Activated naive CD4-positive, alpha-beta T cell treated with anti-CD3 and anti-CD28 coated beads, Interleukin-2, amount 10 ng/mL, durations not matched to agents 7 days and 5 days (primary cell): ENCODE results near the gene ZNF609.

ENCODE experiments used
- CTCF ChIA-PET: fragments of 350-600 bp; sonication (Branson Sonifier 250); formaldehyde crosslinking; loops from one replicate; lab custom pipeline; 2021; ENCODE audit warnings: antibody characterized with exemption; lab: Charles Lee
- DNase-seq: peaks from one replicate; pipeline ENCODE4 v3.0.0-alpha.2; 2020
- H3K27ac Mint-ChIP-seq: one replicate; pipeline ENCODE4 v1.8.0; 2021; ENCODE audit warnings: mild to moderate bottlenecking, moderate library complexity, mixed read lengths
- H3K27me3 Mint-ChIP-seq: one replicate; pipeline ENCODE4 v1.8.0; 2021; ENCODE audit warnings: mild to moderate bottlenecking, mixed read lengths
- H3K36me3 Mint-ChIP-seq: one replicate; pipeline ENCODE4 v1.8.0; 2021; ENCODE audit warnings: mixed read lengths
- H3K4me1 Mint-ChIP-seq: one replicate; pipeline ENCODE4 v1.8.0; 2021; ENCODE audit warnings: mixed read lengths
- H3K4me3 Mint-ChIP-seq: one replicate; pipeline ENCODE4 v1.8.0; 2021; ENCODE audit warnings: mild to moderate bottlenecking, moderate library complexity, mixed read lengths
- H3K9me3 Mint-ChIP-seq: one replicate; pipeline ENCODE4 v1.8.0; 2021; ENCODE audit warnings: mixed read lengths

ZNF609 gene

DNA sequence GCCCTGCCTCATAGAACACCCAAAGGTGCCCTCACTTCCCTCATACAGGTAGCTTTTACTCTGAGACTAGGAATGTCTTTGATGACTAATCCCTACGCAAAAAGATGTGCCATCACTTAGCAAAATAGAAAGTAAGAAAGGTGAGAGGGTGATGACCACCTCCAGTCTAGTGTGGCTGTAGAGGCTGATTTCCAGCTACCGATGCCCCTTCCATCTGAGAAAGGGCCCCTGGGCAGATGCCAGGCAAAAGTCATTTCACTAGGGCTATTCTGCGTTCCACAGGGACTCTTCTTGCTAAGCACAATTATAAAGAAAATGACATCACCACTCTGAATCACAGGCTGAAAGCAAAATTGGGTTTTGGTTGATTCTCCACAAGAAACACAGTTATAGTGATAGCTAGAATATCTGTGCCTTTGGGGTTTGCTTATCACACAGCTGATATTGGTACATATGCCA is 237.6 kb downstream of the ZNF609 start:
- CTCF ChIA-PET = interaction anchor here (0.8 to 1.5 kb wide), 4 partner anchors 9 to 46 kb away, joined by 3 to 11 read pairs (median 4); no protein-coding TSS in a partner anchor
- H3K27me3 Mint-ChIP-seq = no peaks in the 10 kb centered on the region
- no peak overlapping the region for H3K27ac Mint-ChIP-seq
- DNase-seq = no peak
- peaks cover 28% of the 10 kb centered on the region for H3K36me3 Mint-ChIP-seq
- peaks cover 49% of the 10 kb centered on the region for H3K4me1 Mint-ChIP-seq
- no peak overlapping the region for H3K4me3 Mint-ChIP-seq
- no peaks in the 10 kb centered on the region for H3K9me3 Mint-ChIP-seq

DNA sequence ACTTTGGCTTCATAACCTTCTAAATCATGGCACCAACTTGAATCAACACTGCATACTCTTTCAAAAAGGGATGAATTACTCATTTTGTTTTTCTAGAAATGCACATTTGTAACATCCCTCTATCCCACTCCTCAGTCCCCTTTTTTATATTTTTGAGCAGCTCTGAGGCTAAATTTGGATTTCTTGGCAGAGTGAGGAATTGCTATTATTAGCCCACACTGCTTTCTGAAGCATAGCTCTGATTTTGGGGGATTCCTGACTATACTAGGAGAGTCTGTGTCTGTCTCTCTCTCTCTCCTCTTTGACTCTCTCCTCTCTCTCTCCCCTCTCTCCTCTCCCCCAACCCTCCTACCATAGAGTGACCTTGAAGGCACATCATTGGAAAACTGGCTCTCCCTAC is 238.4 kb downstream of the ZNF609 start:
- H3K36me3 Mint-ChIP-seq = peaks cover 26% of the 10 kb centered on the region
- no peak overlapping the region for H3K4me3 Mint-ChIP-seq
- CTCF ChIA-PET = interaction anchor here (0.8 to 1.5 kb wide), 3 partner anchors 12 to 29 kb away, joined by 3 to 11 read pairs (median 4); no protein-coding TSS in a partner anchor
- no peak for DNase-seq
- no peaks in the 10 kb centered on the region for H3K9me3 Mint-ChIP-seq
- no peaks in the 10 kb centered on the region for H3K27me3 Mint-ChIP-seq
- peaks cover 56% of the 10 kb centered on the region for H3K4me1 Mint-ChIP-seq
- H3K27ac Mint-ChIP-seq = no peak overlapping the region

- Mint-ChIP-seq H3K9me3 (no peaks in the 10 kb centered on the region), H3K27ac (no peak overlapping the region), H3K36me3 (peaks cover 25% of the 10 kb centered on the region), H3K4me3 (no peak overlapping the region), H3K27me3 (no peaks in the 10 kb centered on the region), H3K4me1 (peaks cover 56% of the 10 kb centered on the region)
- DNase-seq = no peak
- CTCF ChIA-PET = interaction anchor here (0.8 to 1.1 kb wide), 2 partner anchors 13 to 28 kb away, joined by 3 read pairs; no protein-coding TSS in a partner anchor
These were observed 239.5 kb downstream of the ZNF609 start for GRCh38 chr15:64699751-64700388.

DNA sequence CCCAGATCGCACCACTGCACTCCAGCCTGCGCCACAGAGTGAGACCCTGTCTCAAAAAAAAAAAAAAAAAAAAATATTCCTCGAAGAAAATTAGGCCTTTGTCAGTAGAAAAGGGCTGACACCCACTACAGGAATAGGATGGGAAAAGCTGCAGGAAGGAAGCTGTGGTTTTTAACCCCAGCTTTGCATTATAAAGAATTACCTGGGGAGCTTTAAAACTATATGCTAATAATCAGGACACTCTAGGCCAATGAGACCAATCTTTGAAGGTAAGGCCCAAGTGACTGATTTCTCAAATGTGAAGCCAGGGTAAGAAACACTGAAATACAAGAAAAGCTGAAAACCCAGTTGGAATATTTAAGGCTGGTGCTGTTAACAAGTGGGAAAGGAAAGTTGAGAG is 240.7 kb downstream of the ZNF609 start:
- no peak for DNase-seq
- Mint-ChIP-seq H3K4me1 (peaks cover 56% of the 10 kb centered on the region), H3K36me3 (peaks cover 16% of the 10 kb centered on the region), H3K27ac (no peak overlapping the region), H3K27me3 (no peaks in the 10 kb centered on the region), H3K4me3 (peak overlapping the region; percentile 77), H3K9me3 (no peaks in the 10 kb centered on the region)
- CTCF ChIA-PET = interaction anchor here (1.1 to 1.2 kb wide), 2 partner anchors 15 to 321 kb away, joined by 3 read pairs; no protein-coding TSS in a partner anchor

DNA sequence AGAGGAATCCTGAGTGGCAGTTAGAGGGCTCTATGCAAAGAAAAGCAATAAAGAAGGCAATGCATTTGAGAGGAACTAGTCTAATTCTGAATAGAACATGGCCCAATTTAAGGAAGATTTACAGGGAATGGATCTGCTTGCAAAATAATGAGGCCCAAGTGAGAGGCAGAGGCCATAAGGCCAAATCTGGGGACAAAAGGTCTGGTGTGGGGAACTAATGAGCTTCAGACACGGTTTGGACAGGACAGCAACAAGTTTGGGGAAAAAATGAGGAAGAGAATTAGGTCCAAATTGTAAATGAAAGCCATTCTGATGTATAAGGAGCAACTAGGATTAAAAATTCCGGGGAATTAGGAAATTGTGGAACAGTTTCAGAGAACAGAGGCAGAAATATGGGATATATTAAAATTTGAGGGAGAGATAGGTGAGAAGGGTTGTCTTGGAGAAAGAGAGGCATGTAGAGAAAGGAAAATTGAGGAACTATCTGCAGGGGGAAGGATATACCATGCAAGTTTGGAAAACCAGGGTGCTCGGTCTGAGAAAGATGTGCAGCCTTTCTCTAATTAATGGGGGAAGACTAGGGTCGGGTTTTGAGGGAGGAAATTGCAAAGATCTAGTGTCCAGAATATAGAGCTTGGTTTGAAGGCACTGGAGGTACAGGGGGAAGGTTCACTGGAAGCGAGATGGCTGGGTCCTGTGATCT is 241.3 kb downstream of the ZNF609 start:
- H3K36me3 Mint-ChIP-seq = peaks cover 16% of the 10 kb centered on the region
- peak overlapping the region; percentile 77 for H3K4me3 Mint-ChIP-seq
- peak overlapping the region; percentile 20 for H3K27ac Mint-ChIP-seq
- no peaks in the 10 kb centered on the region for H3K27me3 Mint-ChIP-seq
- peaks cover 56% of the 10 kb centered on the region for H3K4me1 Mint-ChIP-seq
- H3K9me3 Mint-ChIP-seq = no peaks in the 10 kb centered on the region
- CTCF ChIA-PET = interaction anchor here (1.1 to 1.2 kb wide), 2 partner anchors 15 to 321 kb away, joined by 3 read pairs; no protein-coding TSS in a partner anchor
- DNase-seq = no peak

DNA sequence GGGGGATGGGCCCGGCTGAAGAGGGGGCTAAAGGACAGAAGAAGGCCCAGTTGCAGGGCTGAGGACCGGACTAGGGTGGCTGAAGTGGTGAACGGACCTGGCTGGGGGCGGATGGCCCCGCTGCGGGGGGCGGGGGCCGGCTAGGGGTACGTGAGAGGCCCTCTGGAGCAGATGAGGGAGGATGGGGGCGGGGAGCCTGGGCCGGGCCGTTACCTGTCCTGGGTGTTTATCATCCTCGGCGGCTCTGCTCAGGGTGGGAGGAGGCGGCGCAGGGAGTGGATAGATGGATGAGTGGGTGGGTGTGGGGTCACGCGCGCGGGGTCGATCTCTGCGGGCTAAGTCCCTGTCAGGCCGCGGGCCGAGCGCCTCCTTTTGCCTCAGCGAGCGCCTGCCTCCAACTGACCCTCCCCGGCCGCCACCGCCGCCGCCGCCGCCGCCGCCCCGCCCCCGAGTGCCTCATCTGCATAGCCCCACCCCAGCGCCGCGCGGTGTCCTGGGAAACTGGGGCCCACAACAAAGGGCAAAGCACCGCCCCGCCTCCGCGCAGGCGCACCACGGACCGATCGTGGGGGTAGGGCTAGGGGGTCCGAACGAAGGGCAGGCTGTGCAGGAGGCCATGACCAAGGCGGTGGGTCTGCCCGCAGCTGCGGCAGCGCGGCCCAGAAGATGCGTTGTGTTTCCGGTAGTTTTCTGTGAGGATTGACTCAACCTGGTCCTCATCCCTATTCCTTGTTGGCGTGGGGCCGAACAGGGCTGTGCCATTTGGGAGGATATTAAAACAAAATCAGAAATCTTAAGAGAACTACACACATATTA is 242.6 kb downstream of the ZNF609 start:
- CTCF ChIA-PET = no interaction called here
- Mint-ChIP-seq H3K27me3 (no peaks in the 10 kb centered on the region), H3K9me3 (no peaks in the 10 kb centered on the region), H3K27ac (peak overlapping the region; percentile 13), H3K4me1 (peaks cover 51% of the 10 kb centered on the region), H3K36me3 (peaks cover 16% of the 10 kb centered on the region), H3K4me3 (peak overlapping the region; percentile 77)
- peak; percentile 97 for DNase-seq

DNA sequence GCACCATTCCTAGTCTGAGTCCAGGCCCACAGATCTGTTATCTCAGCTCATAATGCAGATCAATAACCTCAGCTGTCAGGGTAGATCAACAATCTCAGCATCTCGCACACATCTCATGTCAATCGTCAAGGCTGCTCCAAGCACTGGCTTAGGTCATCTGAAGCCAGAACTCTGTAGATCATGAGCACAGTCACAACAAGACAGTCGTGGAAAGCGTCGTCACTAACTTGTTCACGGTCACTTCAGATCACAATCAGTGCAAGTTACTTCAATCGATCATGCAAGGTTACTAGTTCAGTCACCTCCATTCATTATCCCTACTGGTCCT is 243.2 kb downstream of the ZNF609 start:
- H3K9me3 Mint-ChIP-seq = no peaks in the 10 kb centered on the region
- peak overlapping the region; percentile 13 for H3K27ac Mint-ChIP-seq
- peak overlapping the region; percentile 77 for H3K4me3 Mint-ChIP-seq
- no peaks in the 10 kb centered on the region for H3K27me3 Mint-ChIP-seq
- no peak for DNase-seq
- H3K36me3 Mint-ChIP-seq = peaks cover 16% of the 10 kb centered on the region
- H3K4me1 Mint-ChIP-seq = peaks cover 46% of the 10 kb centered on the region
- CTCF ChIA-PET = no interaction called here

DNA sequence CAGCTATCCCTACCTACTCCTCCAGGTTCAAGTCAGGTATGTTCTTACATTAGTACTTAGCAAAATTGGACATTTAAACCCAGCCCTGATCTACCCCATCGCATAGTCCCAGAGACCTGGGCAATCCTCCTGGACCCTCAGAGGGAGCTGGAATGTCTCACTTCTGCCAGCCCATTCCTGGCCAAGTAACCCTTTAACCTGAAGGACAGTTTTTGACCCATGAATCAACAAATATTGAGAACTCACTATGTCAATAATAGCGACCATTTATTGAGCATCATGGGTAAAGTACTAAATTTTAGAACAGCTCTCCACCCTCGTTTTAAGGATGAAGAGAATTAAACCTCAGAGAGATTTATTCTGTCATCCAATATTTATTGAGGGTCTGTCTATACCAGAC is 244.6 kb downstream of the ZNF609 start:
- Mint-ChIP-seq H3K4me1 (peaks cover 33% of the 10 kb centered on the region), H3K27ac (no peak overlapping the region), H3K27me3 (no peaks in the 10 kb centered on the region), H3K36me3 (peaks cover 16% of the 10 kb centered on the region), H3K9me3 (no peaks in the 10 kb centered on the region), H3K4me3 (no peak overlapping the region)
- CTCF ChIA-PET = interaction anchor here (2.1 kb wide), 1 partner anchor 23 kb away, joined by 7 read pairs; no protein-coding TSS in a partner anchor
- no peak for DNase-seq

GRCh38 chr15:64706011-64706911 is 245.9 kb downstream of the ZNF609 start:
- H3K4me3 Mint-ChIP-seq = no peak overlapping the region
- H3K27me3 Mint-ChIP-seq = no peaks in the 10 kb centered on the region
- H3K9me3 Mint-ChIP-seq = no peaks in the 10 kb centered on the region
- H3K4me1 Mint-ChIP-seq = peaks cover 20% of the 10 kb centered on the region
- H3K27ac Mint-ChIP-seq = no peak overlapping the region
- peaks cover 8% of the 10 kb centered on the region for H3K36me3 Mint-ChIP-seq
- DNase-seq = no peak
- CTCF ChIA-PET = interaction anchor here (1.2 to 2.1 kb wide), 2 partner anchors 8 to 22 kb away, joined by 3 to 7 read pairs; no protein-coding TSS in a partner anchor

DNA sequence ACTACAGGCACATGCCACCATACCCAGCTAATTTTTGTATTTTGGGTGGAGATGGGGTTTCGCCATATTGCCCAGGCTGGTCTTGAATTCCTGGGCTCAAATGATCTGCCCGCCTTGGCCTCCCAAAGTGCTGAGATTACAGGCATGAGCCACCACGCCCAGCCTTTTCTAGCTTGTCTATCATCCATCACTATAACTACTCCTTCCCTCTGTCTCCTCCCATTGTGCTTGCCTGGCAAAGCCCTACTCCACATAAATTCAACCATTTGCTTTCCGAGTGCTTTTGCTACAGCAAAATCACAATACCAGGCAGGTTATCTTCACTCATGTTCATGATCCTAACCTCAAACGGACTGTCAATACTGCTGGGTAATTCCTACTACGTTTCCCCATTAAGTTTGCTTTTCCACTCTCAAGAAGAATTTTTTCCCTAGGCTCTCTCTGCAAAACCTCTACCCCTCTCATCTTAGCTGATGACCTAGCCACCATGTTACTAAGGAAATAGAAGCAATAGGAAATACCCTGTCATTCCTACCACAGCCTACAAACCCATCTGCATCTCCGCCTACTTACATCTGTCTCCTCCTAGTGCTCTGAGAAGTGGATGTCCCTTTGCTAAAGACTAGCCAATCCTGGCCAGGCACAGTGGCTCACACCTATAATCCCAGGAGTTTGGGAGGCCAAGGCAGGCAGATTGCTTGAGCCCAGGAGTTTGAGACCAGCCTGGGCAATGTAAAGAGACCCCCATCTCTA is 250.5 kb downstream of the ZNF609 start:
- DNase-seq = no peak
- no peaks in the 10 kb centered on the region for H3K27me3 Mint-ChIP-seq
- no peaks in the 10 kb centered on the region for H3K9me3 Mint-ChIP-seq
- no peaks in the 10 kb centered on the region for H3K36me3 Mint-ChIP-seq
- no peaks in the 10 kb centered on the region for H3K4me1 Mint-ChIP-seq
- CTCF ChIA-PET = interaction anchor here (1.0 kb wide), 1 partner anchor 17 kb away, joined by 3 read pairs; no protein-coding TSS in a partner anchor
- H3K4me3 Mint-ChIP-seq = no peak overlapping the region
- no peak overlapping the region for H3K27ac Mint-ChIP-seq

GRCh38 chr15:64712353-64712752 is 252.0 kb downstream of the ZNF609 start:
- Mint-ChIP-seq H3K4me1 (peaks cover 5% of the 10 kb centered on the region), H3K27me3 (no peaks in the 10 kb centered on the region), H3K9me3 (no peaks in the 10 kb centered on the region), H3K4me3 (no peak overlapping the region), H3K27ac (no peak overlapping the region), H3K36me3 (no peaks in the 10 kb centered on the region)
- no peak for DNase-seq
- CTCF ChIA-PET = interaction anchor here (0.6 to 0.8 kb wide), 2 partner anchors 15 to 510 kb away, joined by 3 read pairs; no protein-coding TSS in a partner anchor

DNA sequence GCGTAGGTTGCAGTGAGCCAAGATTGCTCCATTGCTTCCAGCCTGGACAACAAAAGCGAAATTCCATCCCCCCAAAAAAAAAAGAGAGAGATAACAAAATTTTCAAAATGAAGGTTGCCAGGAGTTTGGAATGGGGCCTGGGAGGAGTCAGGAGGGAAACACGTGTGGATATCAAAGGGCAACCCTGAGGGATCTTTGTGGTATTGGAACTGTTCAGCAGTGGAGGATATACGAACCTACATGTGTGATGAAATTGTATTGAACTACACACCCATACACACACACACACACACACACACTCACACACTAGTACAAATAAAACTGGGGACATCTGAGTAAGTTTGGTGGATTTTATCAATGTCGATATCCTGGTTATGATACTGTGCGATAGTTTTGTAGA is 253.2 kb downstream of the ZNF609 start:
- Mint-ChIP-seq H3K4me1 (peaks cover 13% of the 10 kb centered on the region), H3K4me3 (no peak overlapping the region), H3K27me3 (peaks cover 11% of the 10 kb centered on the region), H3K36me3 (no peaks in the 10 kb centered on the region), H3K27ac (no peak overlapping the region), H3K9me3 (no peaks in the 10 kb centered on the region)
- CTCF ChIA-PET = no interaction called here
- no peak for DNase-seq
